GM10847 (cell line): ENCODE measurements around the gene ARHGAP33.

Experiments
- POLR2A ChIP-seq: IDR thresholded peaks from 2 replicates; pipeline ENCODE4 v1.6.1; 2011; ENCODE audit not compliant: insufficient read length; ENCODE audit errors: extremely low read depth

ARHGAP33 gene

GRCh38 chr19:35775298-35776101, at the start of gene ARHGAP33:
ARHGAP33 (plus strand) TSS chr19:35775564; CDS start chr19:35775659, 95 bp downstream.
- peak; percentile 55 for TF ChIP-seq POLR2A

- TF ChIP-seq POLR2A = no peak
These were observed 48.1 kb upstream of the ARHGAP33 start for GRCh38 chr19:35727053-35727955.

DNA sequence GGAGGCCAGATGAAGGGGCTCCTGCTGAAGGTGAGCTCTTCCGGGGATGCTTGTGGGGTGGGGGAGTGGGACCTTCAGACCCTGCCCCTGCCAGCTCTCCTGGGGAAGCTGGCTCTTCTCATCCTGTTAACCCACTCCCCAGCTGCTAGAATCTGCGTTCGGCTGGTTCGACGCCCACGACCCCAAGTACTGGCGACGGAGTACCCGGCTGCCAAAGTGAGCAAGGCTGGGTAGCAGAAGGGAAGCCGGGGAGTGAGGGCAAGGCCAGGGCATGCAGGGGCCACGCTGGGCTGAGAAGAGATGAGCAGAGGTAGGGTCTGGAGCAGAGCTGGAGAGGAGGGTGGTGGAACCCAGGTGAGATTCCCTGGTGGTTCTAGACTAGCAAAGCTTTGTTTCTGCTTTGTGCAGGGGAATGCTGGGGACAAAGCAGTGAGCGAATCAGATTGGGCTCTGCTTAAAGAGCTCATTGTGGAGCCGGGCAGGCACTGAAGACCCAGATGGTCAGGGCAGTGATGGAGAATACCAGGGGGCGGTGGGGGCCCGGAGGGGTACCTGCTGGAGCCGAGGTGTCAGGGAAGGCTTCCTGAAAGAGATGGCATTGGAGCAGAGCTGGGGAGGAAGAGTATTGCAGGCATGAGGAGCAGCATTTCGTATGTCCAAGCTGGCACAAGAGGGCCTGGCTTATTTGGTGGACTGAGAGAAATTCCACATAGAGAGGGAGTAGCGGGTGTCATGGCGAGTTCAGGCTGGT, 47.2 kb upstream of the ARHGAP33 start:
- no peak for TF ChIP-seq POLR2A

GRCh38 chr19:35729021-35729420, 46.3 kb upstream of the ARHGAP33 start:
- TF ChIP-seq POLR2A = no peak

- no peak for TF ChIP-seq POLR2A
These were observed 45.6 kb upstream of the ARHGAP33 start for GRCh38 chr19:35729763-35730162.

DNA sequence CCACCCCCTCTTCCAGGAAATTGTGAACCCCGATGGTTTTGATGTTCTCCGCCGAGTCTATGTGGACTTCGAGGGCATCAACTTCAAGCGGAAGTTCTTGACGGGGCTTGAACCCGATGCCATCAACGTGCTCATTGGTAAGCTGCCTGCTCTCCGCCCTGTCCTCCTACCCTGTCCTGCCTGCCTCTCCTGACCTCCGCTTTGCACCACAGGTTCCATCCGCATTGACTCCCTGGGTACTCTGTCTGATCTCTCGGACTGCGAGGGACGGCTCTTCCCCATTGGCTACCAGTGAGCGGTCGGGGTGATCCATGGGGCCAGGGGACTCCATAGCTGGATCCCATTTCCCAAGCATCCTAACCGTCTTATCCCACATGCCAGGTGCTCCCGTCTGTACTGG, 45.0 kb upstream of the ARHGAP33 start:
- TF ChIP-seq POLR2A = no peak

GRCh38 chr19:35731353-35731752, 44.0 kb upstream of the ARHGAP33 start:
- no peak for TF ChIP-seq POLR2A

- TF ChIP-seq POLR2A = no peak
These were observed 43.5 kb upstream of the ARHGAP33 start for GRCh38 chr19:35731779-35732405.

DNA sequence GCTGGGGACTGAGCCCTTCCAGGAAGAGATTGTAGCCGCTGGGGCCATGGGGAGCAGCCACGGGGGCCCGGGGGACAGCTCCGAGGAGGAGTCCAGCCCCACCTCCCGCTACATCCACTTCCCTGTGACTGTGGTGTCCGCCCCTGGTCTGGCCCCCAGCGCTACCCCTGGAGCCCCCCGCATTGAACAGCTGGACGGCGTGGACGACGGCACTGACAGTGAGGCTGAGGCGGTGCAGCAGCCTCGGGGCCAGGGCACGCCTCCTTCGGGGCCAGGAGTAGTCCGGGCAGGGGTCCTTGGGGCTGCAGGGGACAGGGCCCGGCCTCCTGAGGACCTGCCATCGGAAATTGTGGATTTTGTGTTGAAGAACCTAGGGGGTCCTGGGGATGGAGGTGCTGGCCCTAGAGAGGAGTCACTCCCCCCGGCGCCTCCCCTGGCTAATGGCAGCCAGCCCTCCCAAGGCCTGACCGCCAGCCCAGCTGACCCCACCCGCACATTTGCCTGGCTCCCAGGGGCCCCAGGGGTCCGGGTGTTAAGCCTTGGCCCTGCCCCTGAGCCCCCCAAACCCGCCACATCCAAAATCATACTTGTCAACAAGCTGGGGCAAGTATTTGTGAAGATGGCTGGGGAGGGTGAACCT, 42.7 kb upstream of the ARHGAP33 start:
- TF ChIP-seq POLR2A = no peak

DNA sequence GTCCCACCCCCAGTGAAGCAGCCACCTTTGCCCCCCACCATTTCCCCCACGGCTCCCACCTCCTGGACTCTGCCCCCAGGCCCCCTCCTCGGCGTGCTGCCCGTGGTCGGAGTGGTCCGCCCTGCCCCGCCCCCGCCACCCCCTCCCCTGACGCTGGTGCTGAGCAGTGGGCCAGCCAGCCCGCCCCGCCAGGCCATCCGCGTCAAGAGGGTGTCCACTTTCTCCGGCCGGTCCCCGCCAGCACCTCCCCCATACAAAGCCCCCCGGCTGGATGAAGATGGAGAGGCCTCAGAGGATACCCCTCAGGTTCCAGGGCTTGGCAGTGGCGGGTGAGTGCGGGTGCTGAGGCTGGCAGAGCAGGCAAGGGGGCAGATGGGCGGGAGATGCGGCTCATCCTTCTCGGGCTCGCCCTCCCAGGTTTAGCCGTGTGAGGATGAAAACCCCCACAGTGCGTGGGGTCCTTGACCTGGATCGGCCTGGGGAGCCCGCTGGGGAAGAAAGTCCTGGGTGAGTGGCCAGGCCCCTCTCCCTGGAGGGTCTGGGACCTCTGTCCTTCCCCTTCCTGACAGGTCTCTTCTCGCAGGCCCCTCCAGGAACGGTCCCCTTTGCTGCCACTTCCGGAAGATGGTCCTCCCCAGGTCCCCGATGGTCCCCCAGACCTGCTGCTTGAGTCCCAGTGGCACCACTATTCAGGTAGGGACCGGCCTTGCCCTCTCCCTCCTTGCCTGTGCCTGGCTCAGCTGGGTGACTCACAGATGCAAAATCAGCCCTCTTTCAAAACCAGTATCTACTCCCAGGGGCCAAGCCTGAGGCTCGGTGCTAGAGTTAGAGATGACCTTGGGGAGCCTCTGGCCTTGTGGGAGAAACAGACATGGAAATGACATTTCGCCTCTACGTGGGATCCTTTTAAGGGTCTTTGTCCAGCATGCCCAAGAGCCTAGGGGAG, 41.9 kb upstream of the ARHGAP33 start:
- TF ChIP-seq POLR2A = no peak

GRCh38 chr19:35734273-35734672, 41.1 kb upstream of the ARHGAP33 start:
- TF ChIP-seq POLR2A = no peak

- TF ChIP-seq POLR2A = no peak
These were observed 40.5 kb upstream of the ARHGAP33 start for GRCh38 chr19:35734889-35735288.
